B cell (primary cell): ENCODE data around the gene PCDH9.

ENCODE experiments used
- CTCF ChIP-seq: fragments of 200-600 bp; IDR thresholded peaks from one replicate; pipeline ENCODE4 v1.8.0; 2022; ENCODE audit warnings: antibody characterized with exemption, mild to moderate bottlenecking
- EZH2 ChIP-seq: IDR thresholded peaks from 2 replicates; pipeline ENCODE4 v1.6.1; 2012; ENCODE audit warnings: borderline replicate concordance, low read depth, mild to moderate bottlenecking, moderate library complexity, low read length; ENCODE audit not compliant: insufficient read depth, poor library complexity, severe bottlenecking

DNA sequence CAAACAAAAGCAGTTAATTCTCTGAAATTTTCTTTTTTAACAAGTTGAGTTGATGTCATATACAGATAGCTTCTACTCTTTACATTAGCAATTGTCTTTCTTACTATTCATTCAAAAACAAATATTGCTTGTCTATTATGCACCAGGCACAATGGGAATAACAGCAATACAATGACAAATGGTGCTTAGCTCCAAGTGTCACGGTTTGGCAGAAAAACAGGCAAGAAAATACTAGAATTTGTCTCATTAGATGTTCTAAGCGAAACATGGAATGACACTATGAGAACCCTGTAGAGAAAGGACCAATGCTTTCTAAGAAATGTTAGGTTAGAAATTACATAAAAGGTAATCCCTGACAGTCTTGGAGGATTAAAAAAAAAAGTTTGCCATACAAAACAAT is 187.6 kb downstream of the PCDH9 start:
- TF ChIP-seq CTCF (no peak), EZH2 (no peak)
